Right hindlimb (tissue), 1 donor: ENCODE data around the gene RGL1.
A peak's percentile ranks its signal among the peaks of the same experiment; 100 is the strongest.

Source experiments
- DNase-seq: peaks from one replicate; pipeline ENCODE4 v3.0.0-alpha.2; 2018

RGL1 gene

DNA sequence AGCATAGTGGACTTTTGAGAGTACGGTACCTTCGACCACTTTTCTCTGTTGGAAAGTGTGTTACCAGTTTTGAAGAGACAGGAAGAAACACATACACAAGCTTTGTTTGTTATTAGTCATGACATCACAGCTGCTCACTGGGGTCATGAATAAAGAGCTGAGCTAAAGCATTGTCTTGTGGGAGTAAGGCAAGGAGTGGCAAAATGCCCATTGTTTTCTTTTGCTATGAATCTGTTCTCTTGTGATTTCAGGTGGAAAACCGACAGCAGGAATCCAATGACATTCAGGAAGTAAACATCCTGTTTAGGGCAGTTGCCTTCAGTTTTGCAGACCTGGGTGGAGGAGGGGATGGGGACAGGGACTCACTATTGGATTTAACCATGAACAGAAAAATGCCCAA is 66.2 kb downstream of the RGL1 start:
- no peak for DNase-seq

DNA sequence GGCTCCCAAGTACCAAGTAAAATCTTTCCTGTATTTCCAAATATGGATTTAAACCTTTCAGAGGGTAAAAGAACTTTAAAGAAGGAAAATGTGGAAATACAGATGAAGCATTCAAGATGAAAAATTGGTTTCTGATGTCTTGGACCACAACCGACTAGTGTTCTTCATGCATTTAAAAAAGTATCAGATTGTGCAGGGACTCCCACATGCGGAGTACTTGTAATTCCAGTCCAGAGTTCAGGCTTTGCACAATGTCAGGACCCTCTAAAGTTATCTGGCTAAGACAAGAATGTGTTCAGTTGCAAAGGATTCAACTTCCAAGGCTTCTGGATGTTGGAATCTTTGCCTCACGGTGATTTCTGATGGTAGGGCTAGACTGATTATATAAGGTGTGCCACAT is 66.7 kb downstream of the RGL1 start:
- DNase-seq = no peak

DNA sequence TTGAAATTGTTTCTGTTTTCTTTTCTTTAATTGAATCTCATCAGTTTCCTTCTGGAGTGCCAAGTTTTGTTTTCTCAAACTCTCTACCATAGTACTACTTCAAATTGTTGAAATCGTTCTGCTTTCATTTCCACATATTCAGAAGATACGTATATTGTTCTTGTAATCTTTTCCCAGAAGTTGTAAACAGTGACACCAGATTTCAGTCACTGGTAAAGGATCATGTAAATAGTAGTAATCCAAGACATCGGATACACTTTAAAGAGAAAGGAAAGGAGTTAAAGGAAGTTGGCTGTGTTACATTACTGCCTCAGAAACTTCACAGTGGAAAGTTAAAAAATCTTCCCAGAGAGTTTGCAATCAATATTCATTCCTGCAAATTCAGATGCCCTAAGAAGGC is 67.5 kb downstream of the RGL1 start:
- no peak for DNase-seq

DNA sequence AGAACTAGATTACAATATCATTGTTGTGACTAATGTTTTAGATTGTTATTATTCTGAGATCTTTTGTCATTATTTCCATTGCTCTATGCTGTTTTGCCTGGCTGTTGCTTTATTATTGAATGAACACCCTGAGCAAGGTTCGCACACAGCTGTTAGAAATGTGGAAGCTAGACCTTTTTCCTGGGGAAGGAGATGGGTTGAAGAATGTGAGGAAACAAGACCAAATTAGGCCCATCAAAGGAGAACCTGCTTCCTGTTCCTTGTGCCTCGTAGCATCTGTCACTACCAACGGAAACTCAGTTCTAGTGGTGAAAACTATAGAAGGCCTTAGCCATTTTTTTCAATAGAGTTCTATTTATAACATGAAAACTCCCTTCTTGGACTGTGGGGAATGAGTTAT is 68.7 kb downstream of the RGL1 start:
- DNase-seq = no peak

DNA sequence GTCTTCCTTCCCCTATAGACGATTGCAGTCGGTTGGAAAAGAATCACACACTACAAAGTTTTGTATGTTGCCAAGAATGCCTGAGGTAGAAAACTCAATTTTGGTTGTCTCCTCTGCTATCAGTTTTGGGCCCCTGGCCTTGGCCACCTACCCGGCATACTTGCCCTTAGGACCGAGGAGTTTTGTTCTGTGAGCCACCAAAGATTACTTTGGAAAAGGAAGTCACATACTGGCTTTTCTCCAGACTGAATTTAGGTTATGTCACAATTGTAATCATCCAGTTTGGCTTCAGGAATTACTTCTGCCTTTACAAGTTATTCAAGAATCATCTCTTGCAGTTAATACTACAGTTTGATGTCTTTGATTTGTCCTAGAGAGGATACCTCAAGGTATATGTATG is 71.4 kb downstream of the RGL1 start:
- DNase-seq = no peak

DNA sequence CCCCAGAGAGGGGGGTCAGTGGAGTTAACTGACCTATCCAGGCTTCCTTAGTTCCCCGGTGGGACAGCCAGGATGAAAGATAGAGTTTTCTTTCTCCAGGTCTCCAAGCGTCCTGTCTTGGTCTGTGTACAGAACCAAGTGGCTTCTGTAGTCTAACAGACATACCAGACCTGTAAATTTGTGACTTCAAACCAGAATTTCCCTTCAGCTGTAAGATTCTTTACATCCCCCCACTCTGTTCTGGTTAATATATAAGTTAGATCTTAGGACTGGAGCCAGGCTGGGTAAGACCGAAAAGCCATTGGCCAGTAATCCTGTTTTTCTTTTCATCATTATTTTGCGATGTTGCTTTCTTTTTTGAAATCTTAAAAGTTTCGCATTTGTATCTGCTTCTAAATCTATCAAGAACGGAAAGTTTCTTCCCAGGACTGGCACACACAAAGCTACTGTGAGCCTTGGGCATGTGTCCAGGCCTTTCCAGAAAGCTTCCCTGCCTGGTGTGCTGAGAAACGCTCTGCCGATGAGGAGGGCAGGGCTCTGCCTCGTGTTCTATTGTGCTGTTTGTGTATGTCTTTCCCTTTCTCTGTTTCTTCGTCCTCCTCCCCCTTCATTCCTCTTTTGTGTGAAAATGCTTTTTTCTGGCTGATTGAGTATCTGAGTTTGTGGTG is 72.3 kb downstream of the RGL1 start:
- DNase-seq = peak; percentile 72

DNA sequence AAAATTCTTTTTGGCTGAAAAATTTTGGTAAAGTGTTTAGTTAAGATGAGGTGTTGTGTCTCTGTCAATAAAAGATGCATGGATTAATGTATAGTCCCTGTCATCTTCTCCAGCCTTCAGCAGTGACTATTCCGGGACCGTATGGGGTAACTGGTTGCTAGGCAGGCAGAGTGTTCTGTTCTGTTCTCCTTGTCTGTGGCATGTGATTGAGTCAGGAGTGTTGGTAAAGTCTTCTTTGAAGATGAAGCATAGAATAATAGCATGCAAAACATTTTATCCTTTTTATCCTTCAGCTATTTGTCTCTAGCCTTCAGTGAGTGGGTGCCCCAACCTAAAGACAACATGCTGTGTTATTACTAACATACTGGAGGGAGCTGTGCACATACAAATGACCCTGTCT is 74.6 kb downstream of the RGL1 start:
- no peak for DNase-seq

DNA sequence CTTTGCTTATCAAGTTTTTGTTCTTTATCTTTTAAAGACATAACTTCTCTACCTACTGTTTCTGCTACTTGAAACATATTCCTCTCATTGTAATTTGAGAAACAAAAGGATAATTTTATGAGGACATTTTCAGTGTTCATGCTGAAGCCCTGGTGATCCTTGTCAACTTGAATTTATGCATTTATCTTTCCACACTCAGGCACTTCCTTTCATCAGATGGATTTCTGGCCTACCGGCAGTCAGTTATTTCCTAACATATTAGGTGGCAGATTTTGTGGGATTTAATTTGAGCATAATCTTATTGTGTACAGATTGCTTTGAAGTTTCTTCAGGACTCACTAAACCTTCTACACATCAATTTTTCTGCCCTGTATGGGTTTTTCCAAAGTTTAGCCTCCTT is 75.0 kb downstream of the RGL1 start:
- DNase-seq = no peak

DNA sequence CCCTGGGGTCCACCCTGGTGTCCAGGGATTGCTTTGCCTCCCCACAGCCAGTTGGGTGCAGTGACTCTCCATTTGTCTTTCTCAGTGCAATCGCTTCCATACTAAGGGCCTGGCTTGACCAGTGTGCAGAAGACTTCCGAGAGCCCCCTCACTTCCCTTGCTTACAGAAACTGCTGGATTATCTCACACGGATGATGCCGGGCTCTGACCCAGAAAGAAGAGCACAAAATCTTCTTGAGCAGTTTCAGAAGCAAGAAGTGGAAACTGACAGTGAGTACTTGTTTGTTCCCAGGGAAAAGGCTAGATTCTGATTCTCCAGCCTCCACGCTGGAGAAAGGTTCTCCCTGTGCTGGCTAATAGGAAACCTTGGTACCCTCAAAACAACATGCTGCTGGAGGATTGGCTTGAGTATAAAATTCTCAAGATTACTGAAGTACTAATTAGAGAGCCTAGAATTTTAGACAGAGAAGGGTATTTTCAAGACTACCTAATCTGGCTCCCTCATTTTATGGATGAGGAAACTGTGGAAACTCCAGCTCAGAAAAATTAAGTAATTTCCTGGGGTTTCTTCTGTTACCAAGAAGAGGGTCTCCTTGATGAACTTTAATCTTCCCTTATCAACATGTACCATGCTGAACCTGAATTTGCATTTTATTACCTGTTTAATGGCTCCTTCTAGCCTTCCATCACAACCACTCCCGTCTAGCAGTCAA is 75.8 kb downstream of the RGL1 start:
- no peak for DNase-seq

DNA sequence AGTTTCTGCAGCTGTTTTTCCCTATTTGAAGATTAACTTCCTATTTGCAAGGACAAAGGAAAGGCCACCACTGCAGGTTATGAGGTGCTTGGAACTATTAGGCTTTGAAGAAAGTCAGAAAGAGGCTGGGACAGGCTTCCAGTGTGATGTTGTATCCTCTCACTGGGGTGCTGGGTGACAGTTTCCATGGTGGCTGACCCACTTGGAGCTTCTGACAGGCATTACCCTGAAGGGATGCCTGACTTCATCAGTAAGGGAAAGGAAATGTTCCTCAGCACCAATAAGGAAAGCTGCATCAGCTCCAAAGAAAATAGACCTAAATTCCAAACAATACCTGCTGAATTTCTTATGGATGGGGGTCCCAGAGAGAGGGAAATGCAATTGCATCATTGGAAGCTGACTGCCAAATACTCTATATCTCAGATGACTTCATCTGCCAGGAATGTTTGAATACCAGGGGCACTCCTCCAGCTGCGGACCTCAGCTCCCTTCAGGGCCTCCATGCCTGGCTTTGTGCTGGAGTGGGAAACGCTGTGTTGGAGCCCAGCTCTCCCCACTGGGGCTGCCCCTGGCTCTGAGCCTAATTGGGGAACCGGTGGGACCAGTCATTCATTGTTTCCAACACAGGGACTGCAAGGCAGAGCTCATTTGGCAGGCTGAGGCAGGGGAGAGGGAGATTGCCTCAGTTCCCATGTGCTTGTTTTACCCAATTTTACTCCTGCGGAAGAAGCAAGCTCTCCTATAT is 76.6 kb downstream of the RGL1 start:
- peak; percentile 83 for DNase-seq

DNA sequence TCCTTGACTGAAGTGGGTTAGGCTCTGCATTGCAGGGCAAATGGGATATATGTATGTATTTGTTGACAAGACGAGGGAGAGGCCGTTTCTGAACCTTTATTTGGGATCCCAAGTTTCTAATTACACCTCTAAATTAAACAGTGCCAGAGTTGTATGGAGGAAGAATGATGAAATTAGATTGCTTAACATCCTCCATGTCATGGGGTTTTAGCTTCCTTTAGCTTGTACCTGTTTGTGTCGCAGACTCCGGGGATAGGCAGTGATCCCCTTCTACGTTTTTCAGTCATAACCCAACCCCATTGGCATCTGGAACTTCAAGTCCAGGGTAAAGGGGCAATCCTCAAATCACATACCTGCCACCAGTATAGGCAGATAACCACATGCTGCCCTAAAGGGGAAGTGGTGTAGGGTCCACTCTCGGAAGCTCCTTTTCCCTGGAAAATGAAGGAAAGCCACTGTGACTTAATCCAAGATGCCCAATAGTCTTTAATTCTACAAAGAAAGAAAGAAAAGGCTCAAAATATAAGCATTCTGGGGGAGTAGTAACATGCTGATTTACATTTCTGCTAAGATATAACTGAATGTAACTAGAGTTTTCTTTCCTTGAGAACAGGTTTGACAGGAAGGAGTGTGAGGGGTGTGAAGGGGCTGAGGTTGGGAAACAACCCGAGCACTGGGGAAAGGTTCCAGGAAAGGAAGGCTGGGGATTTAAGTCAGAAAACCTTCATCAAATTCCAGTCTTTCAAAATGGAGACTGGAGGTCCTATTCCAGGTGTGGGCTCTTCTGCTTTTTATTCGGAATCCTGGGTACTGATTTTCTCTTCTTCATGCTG is 77.6 kb downstream of the RGL1 start:
- DNase-seq = no peak

DNA sequence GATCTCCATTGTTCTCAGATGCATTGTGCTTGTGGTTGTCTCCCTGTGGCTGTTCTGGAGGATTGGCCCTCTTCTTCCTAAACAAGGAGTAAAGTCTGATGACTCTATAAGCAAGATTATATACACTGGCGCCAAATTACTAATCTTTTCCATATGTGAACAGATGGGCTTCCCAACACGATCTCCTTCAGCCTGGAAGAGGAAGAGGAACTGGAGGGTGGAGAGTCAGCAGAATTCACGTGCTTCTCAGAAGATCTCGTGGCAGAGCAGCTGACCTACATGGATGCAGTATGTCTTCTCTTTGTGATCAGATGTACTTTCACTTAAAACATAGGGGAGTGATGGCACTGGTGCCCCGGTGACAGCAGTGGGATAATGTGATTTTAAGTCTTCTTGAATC is 78.7 kb downstream of the RGL1 start:
- DNase-seq = no peak

DNA sequence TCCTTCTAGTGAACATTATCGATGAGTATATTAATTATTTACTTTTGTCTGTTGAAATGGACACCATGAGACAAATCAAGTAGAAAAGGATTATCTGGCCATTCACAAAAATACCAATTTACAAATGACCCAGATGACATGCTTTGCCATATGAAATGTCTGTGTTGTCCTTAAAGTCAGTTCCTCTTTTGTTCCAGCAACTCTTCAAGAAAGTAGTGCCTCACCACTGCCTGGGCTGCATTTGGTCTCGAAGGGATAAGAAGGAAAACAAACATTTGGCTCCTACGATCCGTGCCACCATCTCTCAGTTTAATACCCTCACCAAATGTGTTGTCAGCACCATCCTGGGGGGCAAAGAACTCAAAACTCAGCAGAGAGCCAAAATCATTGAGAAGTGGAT is 79.6 kb downstream of the RGL1 start:
- DNase-seq = no peak

DNA sequence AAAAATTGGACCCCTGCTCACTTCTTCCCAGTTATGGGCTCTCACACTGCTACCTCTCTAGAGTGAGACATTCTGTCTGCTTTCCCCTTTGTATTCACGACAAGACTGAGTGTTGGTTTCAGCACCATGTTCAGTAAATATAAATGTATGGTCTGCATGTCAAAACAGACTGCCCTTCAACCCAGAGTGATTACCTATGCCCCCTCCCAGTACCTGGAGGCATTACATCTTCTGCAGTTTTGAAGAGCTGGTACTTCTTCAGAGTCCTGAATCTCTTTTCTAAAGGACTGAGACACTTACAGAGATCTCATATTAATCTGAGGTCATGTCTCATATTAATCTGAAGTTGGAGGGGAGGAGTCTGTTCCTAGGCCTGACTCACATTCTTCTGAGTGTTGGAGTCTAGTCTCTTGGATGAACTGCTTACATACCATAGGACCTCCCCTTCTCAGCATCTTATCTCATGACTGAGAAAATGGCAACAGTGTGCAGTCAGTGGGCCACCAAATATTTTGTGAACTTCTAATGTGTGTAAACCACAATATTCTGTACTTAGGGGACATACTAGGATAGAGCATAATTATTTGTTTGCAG is 80.3 kb downstream of the RGL1 start:
- no peak for DNase-seq

DNA sequence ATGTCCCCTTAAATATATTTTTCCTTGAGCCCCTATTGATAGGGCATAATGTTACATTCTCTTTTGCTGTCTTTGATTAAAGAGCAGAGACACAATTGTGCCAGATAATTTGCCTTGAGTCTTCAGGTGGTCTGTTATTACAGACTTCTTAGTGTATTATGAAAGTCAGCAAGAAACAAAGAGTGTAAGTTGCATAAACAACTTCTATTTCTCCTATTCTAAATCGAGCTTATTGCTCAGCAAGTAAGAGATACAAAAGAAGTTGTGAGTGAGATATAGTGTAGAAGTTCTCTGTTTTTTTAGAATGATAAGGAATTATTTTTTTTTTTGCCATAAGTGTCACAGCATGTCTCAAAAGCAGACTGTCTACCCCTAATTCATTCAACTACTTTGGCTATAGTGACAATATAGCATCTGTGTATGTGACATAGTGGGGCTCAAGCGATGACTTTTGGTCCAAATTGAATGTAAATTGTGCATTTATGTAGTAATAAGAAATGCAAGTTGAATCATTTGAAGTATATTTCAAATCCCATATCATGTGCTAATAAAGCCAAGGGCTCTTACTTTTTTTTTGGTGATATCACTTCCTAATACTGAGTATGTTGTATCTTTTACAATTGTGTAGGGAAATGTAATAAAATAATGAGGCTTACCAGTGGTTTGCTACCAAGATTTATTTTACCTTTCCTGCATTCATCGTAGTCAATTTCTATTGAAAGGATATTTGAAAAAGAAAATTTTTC is 81.3 kb downstream of the RGL1 start:
- DNase-seq = no peak

DNA sequence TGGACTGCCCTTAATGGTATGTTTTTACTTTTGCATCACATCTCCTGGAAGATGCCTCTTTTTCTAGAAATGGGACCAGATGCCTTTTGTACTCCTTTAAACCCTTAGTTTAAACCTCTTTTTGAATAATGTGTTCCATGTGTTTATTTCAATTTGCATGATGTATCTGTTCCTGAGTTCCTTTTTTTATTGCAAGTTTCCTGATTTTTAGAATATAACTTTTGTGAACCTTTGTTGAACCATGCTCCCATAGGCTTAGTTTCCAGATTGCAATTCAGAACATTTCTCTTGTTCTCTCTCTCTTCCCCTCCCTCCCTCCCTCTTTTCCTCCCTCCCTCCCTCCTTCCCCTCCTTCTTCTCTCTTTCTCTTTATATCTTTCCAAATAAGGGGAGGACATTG is 81.9 kb downstream of the RGL1 start:
- DNase-seq = no peak

DNA sequence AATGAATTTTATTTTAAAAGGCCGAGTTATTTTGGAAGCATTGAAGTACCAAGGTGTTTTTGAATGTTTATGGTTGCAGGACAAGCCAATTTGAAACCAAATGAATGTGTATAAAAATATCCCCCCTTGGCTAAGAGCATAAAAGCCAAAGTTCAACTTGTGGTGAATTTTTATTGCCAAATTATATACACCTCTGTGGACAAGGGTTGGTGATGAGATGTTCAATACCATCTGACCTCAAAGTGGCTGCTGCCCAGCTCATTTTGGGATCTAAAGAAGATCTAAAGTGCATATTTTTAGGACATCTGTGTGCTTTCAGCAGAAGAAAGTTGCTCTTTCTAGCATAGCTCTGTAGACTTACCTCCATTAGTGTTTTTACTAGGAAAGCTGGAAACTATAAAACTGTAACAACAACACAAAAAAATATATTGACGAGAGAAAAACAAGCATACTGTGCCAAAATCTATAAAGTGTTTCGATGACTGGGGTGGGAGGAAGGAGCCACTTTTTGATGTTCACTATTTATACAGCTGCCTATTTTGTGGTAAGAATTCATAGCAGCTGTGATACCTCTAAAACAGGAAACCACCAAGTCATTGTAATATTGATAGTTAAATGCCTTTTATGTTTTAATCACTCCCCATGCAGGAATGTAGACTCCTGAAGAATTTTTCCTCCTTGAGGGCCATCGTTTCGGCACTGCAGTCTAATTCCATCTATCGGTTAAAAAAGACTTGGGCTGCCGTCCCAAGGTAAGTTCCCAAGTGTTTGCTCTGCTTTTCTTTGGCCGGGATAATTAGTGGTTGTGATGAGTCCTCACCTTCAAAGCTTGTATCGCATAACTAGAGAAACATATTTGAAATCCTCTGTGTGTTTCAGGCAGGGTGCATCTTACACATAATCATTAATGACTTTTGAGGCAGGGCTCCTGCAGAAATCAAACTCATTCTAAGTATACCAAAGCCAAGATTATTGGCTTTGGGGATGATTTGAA is 83.2 kb downstream of the RGL1 start:
- DNase-seq = no peak

DNA sequence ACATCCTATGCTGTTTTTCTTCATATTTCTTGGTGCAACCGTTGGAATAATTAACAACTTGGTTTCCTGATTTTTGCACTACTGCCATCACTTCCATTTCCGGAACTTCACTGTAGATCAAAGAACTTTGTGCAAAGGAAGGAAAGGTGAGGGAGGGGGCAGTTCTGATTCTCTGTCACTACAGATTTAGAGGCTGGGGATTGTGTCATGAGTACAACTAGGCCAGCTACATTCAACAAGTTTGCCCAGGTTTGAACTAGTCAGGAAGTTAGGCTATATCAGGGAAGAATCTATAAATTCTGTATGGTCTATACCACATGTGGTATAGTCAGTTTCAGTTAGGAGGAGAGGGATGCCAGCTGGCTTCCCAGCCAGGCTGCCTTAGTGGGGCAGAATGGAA is 84.2 kb downstream of the RGL1 start:
- no peak for DNase-seq

DNA sequence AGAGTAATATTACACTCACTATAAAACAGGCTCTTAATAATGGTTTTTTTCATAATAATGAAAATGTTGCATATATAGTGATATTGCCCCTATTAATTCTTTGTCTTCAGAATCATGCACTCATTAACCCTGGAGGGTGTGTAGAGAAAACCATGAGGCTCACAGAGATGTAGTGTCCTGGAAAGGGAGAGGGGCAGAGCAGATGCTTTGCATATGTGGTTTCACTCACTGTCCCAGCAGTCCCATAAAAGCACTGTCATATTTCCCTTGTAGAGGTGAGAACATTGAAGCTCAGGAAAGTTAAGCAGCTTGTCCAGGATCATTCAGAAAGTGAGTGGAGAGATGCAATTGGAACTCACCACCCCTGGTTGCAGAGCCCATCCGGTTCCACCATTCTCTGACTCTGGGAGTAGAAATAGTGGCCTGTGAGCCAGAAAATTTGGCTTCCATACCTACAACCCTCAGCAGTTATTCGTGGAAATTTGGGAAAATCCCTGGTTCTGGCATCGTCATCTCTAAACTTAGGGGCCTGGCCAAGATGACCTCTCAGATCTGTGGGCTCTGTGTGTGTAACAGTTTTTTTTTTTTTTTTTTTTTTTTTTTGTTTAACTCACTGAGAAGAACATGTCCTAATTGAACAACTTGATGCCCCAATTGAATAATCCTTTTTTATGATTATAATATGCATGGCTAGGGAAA is 86.4 kb downstream of the RGL1 start:
- DNase-seq = no peak

DNA sequence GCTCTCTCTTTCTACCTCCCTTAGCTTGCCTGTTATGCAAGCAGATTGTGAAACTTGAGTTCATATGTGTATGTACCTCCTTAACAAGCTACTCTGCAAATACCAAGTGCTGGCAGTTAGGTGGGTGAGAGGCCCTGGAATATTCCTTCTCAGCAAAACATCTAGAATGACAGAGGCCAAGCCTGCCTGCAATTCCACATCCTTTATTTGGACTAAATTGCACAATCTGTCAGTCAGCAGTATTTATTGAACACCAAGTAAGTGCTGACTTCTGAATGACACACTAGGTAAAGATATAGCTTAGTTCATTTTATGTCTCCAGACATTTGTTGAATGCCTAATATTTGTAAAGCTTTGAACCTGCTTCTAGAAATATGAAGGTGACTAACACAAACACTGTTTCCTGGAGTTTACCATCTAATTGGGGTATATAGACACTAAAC is 87.5 kb downstream of the RGL1 start:
- DNase-seq = no peak
